ENCODE measurements around the gene PATE4.

The PATE4 gene

GRCh38 chr11:125887373-125888324, 54.5 kb downstream of the PATE4 start, which contains the start of gene HYLS1:
HYLS1 (plus strand) TSS chr11:125887668; CDS start chr11:125899369, 11,701 bp downstream.
- FAIRE-seq, result peak; percentile 91

Measured in endometrium (tissue), 2 donors.